ENCODE measurements around the gene SLC35B2. TPM values are rescaled to one million over a fixed set of nuclear protein-coding genes. Genes with fewer than 3 reads are reported as not detected.

Gene SLC35B2
- total RNA-seq, 3 donors from 2014 or later = 32.8 to 50.5 (median 38.1) TPM

GRCh38 chr6:44217332-44218143 lies 39.8 kb downstream of the SLC35B2 start:
- Histone ChIP-seq H3K4me1 (peaks cover 10 to 17% of the 10 kb centered on the region in 2 donors), H3K27ac (peak overlapping the region; percentile 98 to 99), H3K36me3 (no peaks in the 10 kb centered on the region), H3K4me3 (no peak overlapping the region), H3K9me3 (no peaks in the 10 kb centered on the region), H3K27me3 (no peaks in the 10 kb centered on the region)
- intact Hi-C loops (cut with DNase I; ENCODE audit: low total_unique reads) = no loop called here
- DNase-seq (ENCODE audit: low spot score in 2 of 2) = peak in 1 of 2 donors; percentile 55
- no peak for TF ChIP-seq CTCF (IDR thresholded peaks at IDR 0.05)
- TF ChIP-seq POLR2AphosphoS5 (IDR thresholded peaks at IDR 0.05) = no peak
- TF ChIP-seq POLR2A (IDR thresholded peaks at IDR 0.05) = no peak

GRCh38 chr6:44216677-44217331 lies 40.5 kb downstream of the SLC35B2 start, which contains the start of gene MYMX:
Gene MYMX, plus strand, starts transcription at chr6:44216926. Its CDS starts 546 bp downstream, at chr6:44217472.
- no peak for DNase-seq (ENCODE audit: low spot score in 2 of 2)
- TF ChIP-seq POLR2A (IDR thresholded peaks at IDR 0.05) (no peak), CTCF (IDR thresholded peaks at IDR 0.05) (no peak), POLR2AphosphoS5 (IDR thresholded peaks at IDR 0.05) (no peak)
- no peaks in the 10 kb centered on the region for H3K9me3 ChIP-seq
- H3K4me1 ChIP-seq = peaks cover 9 to 10% of the 10 kb centered on the region in 2 donors
- peak within 1 kb of the TSS; percentile 98 to 99 for H3K27ac ChIP-seq
- no peak within 1 kb of the TSS for H3K4me3 ChIP-seq
- no peaks in the 10 kb centered on the region for H3K36me3 ChIP-seq
- no peaks in the 10 kb centered on the region for H3K27me3 ChIP-seq
- intact Hi-C loops (cut with DNase I; ENCODE audit: low total_unique reads) = no loop called here

- Histone ChIP-seq H3K4me1 (peaks cover 0 to 4% of the 10 kb centered on the region in 2 donors), H3K9me3 (no peaks in the 10 kb centered on the region), H3K4me3 (no peak overlapping the region), H3K27ac (no peak overlapping the region), H3K27me3 (no peaks in the 10 kb centered on the region), H3K36me3 (no peaks in the 10 kb centered on the region)
- intact Hi-C loops (cut with DNase I; ENCODE audit: low total_unique reads) = no loop called here
- no peak for DNase-seq (ENCODE audit: low spot score in 2 of 2)
- TF ChIP-seq POLR2AphosphoS5 (IDR thresholded peaks at IDR 0.05) (no peak), CTCF (IDR thresholded peaks at IDR 0.05) (no peak), POLR2A (IDR thresholded peaks at IDR 0.05) (no peak)
Observed at GRCh38 chr6:44214307-44214706, 43.0 kb downstream of the SLC35B2 start.

GRCh38 chr6:44211284-44211683 lies 46.0 kb downstream of the SLC35B2 start:
- no peaks in the 10 kb centered on the region for H3K36me3 ChIP-seq
- intact Hi-C loops (cut with DNase I; ENCODE audit: low total_unique reads) = no loop called here
- no peak overlapping the region for H3K27ac ChIP-seq
- no peak overlapping the region for H3K4me3 ChIP-seq
- no peaks in the 10 kb centered on the region for H3K9me3 ChIP-seq
- no peaks in the 10 kb centered on the region for H3K27me3 ChIP-seq
- no peaks in the 10 kb centered on the region for H3K4me1 ChIP-seq
- DNase-seq (ENCODE audit: low spot score in 2 of 2) = no peak
- TF ChIP-seq CTCF (IDR thresholded peaks at IDR 0.05) (no peak), POLR2A (IDR thresholded peaks at IDR 0.05) (no peak), POLR2AphosphoS5 (IDR thresholded peaks at IDR 0.05) (no peak)

- Histone ChIP-seq H3K4me1 (no peaks in the 10 kb centered on the region), H3K27ac (no peak overlapping the region), H3K9me3 (no peaks in the 10 kb centered on the region), H3K27me3 (no peaks in the 10 kb centered on the region), H3K36me3 (no peaks in the 10 kb centered on the region), H3K4me3 (no peak overlapping the region)
- no peak for DNase-seq (ENCODE audit: low spot score in 2 of 2)
- intact Hi-C loops (cut with DNase I; ENCODE audit: low total_unique reads) = no loop called here
- TF ChIP-seq POLR2AphosphoS5 (IDR thresholded peaks at IDR 0.05) (no peak), CTCF (IDR thresholded peaks at IDR 0.05) (no peak), POLR2A (IDR thresholded peaks at IDR 0.05) (no peak)
Observed at GRCh38 chr6:44207966-44208365, 49.4 kb downstream of the SLC35B2 start.

Measured in breast epithelium (tissue), 4 donors.